ENCODE results near the gene CAPG. TPM values are rescaled to one million over a fixed set of nuclear protein-coding genes. Genes with fewer than 3 reads are reported as not detected.

CAPG gene
- total RNA-seq, 2 experiments from 2014 or later = 8.1 to 9.8 TPM

DNA sequence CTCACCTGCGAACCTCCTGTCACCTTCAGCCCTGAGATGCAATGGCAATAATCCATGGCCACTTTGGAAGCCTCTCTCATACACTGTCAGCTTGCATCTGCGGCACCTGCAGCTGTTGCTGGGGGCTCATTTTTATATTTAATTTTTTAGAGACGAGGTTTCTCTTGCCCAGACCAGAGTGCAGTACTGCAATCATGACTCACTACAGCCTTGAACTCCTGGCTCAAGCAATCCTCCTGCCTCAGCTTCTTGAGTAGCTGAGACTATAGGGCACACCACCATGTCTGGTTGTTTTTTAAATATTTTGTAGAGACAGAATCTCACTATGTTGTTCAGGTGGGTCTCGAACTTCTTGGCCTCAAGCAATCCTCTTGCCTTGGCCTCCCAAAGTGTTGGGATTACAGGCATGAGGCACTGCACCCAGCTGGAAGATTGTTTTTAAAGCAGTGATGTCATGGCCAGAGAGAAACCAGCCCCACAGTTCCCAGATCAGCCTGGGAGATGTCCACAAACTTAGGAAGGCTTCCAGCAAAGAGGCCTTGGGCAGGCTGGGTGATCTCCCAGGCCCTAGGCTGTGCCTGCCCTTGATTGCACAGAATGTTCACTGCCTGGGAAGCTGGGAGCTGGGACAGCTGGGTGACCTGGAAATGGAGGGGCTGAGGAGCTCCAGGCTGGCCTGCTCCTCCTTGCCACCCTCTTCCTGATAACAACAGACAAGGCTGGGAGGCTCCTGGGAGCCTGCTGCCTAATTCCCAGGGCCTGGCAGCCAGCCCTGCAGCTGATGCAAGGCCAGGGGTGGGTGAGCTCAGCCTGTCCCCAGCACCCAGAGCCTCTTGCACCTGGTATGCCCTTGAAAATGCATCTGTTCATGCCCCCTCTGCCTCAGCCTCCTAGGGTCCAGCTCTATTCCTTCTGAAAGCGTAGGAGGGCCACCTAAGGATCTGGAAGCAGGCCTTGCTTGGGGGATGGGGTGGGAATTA is 35.4 kb upstream of the CAPG start:
- no peaks in the 10 kb centered on the region for H4K20me1 ChIP-seq (ENCODE audit: insufficient read depth, low read length)
- no peak overlapping the region for H3K4me2 ChIP-seq (ENCODE audit: low read length)
- H3K9me2 ChIP-seq (ENCODE audit: insufficient read depth, low read length) = no peaks in the 10 kb centered on the region
- BruUV-seq (replicated peaks) = no TSS peak
- ChIA-PET POLR2A (interaction anchor here (0.6 to 1.1 kb wide), 3 partner anchors 8 to 27 kb away, joined by 3 to 6 read pairs (median 3); no protein-coding TSS in a partner anchor), CTCF (ENCODE audit: unreplicated experiment) (no interaction called here)
- no peak overlapping the region for H2AFZ ChIP-seq (ENCODE audit: low read length)
- H3K36me3 ChIP-seq (ENCODE audit: insufficient read depth, low read length) = no peaks in the 10 kb centered on the region
- peaks cover 7% of the 10 kb centered on the region for H3K4me1 ChIP-seq (ENCODE audit: insufficient read depth, low read length, poor library complexity, severe bottlenecking)
- TF ChIP-seq EZH2phosphoT487 (IDR thresholded peaks at IDR 0.05; ENCODE audit: borderline replicate concordance, low read depth, low read length) = no peak
- TF ChIP-seq, protein P1, sequence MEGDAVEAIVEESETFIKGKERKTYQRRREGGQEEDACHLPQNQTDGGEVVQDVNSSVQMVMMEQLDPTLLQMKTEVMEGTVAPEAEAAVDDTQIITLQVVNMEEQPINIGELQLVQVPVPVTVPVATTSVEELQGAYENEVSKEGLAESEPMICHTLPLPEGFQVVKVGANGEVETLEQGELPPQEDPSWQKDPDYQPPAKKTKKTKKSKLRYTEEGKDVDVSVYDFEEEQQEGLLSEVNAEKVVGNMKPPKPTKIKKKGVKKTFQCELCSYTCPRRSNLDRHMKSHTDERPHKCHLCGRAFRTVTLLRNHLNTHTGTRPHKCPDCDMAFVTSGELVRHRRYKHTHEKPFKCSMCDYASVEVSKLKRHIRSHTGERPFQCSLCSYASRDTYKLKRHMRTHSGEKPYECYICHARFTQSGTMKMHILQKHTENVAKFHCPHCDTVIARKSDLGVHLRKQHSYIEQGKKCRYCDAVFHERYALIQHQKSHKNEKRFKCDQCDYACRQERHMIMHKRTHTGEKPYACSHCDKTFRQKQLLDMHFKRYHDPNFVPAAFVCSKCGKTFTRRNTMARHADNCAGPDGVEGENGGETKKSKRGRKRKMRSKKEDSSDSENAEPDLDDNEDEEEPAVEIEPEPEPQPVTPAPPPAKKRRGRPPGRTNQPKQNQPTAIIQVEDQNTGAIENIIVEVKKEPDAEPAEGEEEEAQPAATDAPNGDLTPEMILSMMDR (conservative IDR thresholded peaks at IDR 0.05; ENCODE audit: low read length) = no peak
- peak; percentile 22 for DNase-seq (ENCODE audit: low spot score)
- intact Hi-C loops (cut with micrococcal nuclease; ENCODE audit: unreplicated experiment) = no loop called here
- H3K27ac ChIP-seq (ENCODE audit: low read depth, low read length, poor library complexity, severe bottlenecking) = no peak overlapping the region
- no peaks in the 10 kb centered on the region for H3K9me3 ChIP-seq (ENCODE audit: low read length)
- H3K4me3 ChIP-seq (ENCODE audit: low read depth, low read length, poor library complexity, severe bottlenecking) = no peak overlapping the region
- no peaks in the 10 kb centered on the region for H3K79me2 ChIP-seq (ENCODE audit: insufficient read depth, low read depth, low read length)

DNA sequence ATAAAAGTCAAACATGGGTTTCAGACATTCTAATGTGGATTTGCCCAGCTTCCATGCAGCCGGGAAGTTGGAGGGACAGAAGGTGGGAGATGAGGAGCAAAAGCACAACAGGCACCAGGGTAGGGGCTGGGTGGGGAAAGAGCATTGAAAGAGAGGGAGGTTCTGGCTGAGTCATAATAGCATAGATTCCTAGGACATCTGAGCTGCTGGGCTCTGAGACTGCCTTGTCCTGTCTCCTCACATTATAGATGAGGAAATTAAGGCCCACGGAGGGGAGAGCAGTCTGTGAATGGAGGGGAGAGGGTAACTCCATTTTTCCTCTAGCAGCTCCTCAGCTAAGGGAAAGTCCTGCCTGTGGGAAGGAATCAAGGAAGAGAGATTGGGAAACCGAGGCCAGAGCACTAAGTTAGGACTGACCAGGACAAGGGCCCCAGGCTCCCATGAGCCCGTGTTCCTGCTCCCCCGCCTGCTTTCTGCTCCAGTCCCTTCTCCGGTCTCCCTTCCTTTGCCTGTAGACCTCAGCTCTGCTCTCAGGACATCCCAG is 34.5 kb upstream of the CAPG start:
- no peaks in the 10 kb centered on the region for H3K9me2 ChIP-seq (ENCODE audit: insufficient read depth, low read length)
- no peaks in the 10 kb centered on the region for H3K9me3 ChIP-seq (ENCODE audit: low read length)
- no peak overlapping the region for H3K27ac ChIP-seq (ENCODE audit: low read depth, low read length, poor library complexity, severe bottlenecking)
- H3K79me2 ChIP-seq (ENCODE audit: insufficient read depth, low read depth, low read length) = no peaks in the 10 kb centered on the region
- H4K20me1 ChIP-seq (ENCODE audit: insufficient read depth, low read length) = no peaks in the 10 kb centered on the region
- H3K4me2 ChIP-seq (ENCODE audit: low read length) = no peak overlapping the region
- no TSS peak for BruUV-seq (replicated peaks)
- ChIA-PET CTCF (ENCODE audit: unreplicated experiment) (interaction anchor here (0.6 kb wide), 1 partner anchor 519 kb away, joined by 14 read pairs; no protein-coding TSS in a partner anchor), POLR2A (interaction anchor here (0.6 kb wide), 1 partner anchor 133 kb away, joined by 4 read pairs; the partner anchor contains the start of gene VAMP8)
- intact Hi-C loops (cut with micrococcal nuclease; ENCODE audit: unreplicated experiment) = no loop called here
- no peak overlapping the region for H3K4me3 ChIP-seq (ENCODE audit: low read depth, low read length, poor library complexity, severe bottlenecking)
- H2AFZ ChIP-seq (ENCODE audit: low read length) = no peak overlapping the region
- TF ChIP-seq, protein P1 (conservative IDR thresholded peaks at IDR 0.05; ENCODE audit: low read length) = no peak
- no peak for TF ChIP-seq EZH2phosphoT487 (IDR thresholded peaks at IDR 0.05; ENCODE audit: borderline replicate concordance, low read depth, low read length)
- DNase-seq (ENCODE audit: low spot score) = no peak
- H3K36me3 ChIP-seq (ENCODE audit: insufficient read depth, low read length) = no peaks in the 10 kb centered on the region
- H3K4me1 ChIP-seq (ENCODE audit: insufficient read depth, low read length, poor library complexity, severe bottlenecking) = no peaks in the 10 kb centered on the region
